GM20000 (cell line): Measurements from ENCODE around the gene ABLIM2.

Experiments
- DNase-seq: peaks from one replicate; pipeline ENCODE4 v3.0.0; 2012; ENCODE audit warnings: low spot score
- TF ChIP-seq, protein P1 (sequence below): IDR thresholded peaks from 2 replicates; pipeline ENCODE4 v1.5.1; 2012; ENCODE audit warnings: mild to moderate bottlenecking, control low read depth; ENCODE audit errors: extremely low read depth, missing control alignments

Gene ABLIM2

GRCh38 chr4:8191136-8191747, 32.6 kb upstream of the ABLIM2 start:
- TF ChIP-seq, protein P1, sequence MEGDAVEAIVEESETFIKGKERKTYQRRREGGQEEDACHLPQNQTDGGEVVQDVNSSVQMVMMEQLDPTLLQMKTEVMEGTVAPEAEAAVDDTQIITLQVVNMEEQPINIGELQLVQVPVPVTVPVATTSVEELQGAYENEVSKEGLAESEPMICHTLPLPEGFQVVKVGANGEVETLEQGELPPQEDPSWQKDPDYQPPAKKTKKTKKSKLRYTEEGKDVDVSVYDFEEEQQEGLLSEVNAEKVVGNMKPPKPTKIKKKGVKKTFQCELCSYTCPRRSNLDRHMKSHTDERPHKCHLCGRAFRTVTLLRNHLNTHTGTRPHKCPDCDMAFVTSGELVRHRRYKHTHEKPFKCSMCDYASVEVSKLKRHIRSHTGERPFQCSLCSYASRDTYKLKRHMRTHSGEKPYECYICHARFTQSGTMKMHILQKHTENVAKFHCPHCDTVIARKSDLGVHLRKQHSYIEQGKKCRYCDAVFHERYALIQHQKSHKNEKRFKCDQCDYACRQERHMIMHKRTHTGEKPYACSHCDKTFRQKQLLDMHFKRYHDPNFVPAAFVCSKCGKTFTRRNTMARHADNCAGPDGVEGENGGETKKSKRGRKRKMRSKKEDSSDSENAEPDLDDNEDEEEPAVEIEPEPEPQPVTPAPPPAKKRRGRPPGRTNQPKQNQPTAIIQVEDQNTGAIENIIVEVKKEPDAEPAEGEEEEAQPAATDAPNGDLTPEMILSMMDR, result no peak
- no peak for DNase-seq

DNA sequence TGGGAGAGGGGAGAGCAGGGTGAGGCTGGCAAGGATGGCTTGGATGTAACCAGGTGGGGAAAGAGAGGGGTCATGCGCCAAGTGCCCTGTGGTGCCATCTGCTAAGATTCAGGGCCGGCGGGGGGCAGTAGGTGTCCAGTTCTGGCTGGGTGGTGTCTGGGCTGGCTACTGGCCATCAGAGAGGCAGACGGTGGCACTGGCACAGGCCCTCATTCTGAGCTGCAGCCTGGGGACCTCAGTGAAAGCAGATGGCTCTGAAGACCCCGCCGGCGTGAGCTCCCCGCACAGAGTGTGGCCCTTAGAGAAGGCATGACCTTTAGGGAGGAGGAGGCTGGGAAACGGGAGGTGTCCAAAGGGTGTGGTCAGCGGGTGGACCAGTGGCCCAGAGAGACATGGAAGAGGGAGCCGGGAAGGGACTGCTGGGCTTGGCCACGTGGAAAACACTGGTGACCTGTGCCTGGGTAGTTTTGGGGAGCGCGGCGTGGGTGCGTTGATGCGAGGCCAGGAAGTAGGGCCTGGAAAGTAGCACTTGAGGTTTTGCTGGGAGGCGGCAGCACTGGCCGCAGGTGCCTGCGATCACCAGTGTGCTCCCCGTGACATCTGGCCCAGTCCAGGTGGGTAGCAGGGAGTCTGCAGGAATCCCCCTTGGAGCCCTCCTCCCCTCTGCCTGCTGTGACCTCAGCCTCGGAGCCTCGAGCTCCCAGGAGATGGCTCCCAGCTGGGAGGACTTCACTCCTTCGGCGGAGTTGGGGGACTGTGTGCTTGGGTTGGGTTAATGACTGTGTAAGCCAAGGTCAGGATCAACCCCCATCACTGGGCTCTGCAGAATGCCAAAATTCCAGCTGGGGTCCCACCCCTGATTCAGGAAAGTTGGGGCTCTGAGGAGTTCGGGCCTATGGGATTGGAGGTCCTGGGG, 31.2 kb upstream of the ABLIM2 start:
- no peak for DNase-seq
- TF ChIP-seq, protein P1, result no peak

GRCh38 chr4:8188743-8189550, 30.3 kb upstream of the ABLIM2 start:
- TF ChIP-seq, protein P1, result no peak
- no peak for DNase-seq

DNA sequence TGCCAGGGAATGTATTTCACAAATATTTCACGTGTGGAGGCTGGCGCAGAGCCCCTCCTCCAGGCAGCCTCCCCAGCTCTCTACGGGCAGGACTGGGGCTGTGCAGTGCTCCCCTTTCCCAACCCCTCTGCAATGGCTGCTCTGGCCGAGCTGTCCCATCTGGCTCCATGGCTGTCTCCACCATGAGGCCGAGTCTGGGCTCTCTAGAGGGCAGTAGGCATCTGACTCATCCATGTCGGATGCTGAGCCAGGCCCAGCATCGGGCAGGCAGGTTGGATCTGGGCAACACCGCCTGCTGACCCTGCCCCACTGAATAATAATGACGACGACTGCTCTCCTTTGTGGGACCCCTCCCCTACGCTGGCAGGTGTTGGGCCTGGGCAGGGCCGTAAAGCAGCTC, 29.5 kb upstream of the ABLIM2 start:
- no peak for DNase-seq
- TF ChIP-seq, protein P1, result no peak

DNA sequence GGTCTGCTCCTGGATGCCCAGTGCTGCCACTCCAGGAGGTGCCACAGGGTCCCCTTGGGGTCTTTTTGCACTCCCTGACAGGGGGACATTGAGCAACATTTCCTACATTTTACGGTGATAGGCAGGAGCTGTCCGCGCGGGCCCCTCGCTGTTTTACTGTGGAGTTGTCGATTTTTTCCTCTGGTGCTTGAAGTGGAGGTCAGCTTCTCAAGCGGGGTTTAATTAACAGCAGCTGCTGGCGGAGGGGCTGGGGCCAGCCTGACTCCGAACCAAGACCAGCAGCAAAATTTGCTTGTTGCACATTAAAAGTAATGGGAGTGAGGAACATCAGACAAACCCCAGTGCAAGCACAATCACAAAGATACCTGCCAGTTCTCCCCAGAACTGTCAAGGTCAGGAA, 27.3 kb upstream of the ABLIM2 start:
- TF ChIP-seq, protein P1, result no peak
- no peak for DNase-seq

- no peak for DNase-seq
- TF ChIP-seq, protein P1, result no peak
These were observed 26.7 kb upstream of the ABLIM2 start for GRCh38 chr4:8185295-8185694.
